ENCODE results near the gene TSPEAR. TPM values are rescaled to one million over a fixed set of nuclear protein-coding genes. Genes with fewer than 3 reads are reported as not detected.

Gene TSPEAR
- total RNA-seq, 2 experiments from 2014 or later = not detected

DNA sequence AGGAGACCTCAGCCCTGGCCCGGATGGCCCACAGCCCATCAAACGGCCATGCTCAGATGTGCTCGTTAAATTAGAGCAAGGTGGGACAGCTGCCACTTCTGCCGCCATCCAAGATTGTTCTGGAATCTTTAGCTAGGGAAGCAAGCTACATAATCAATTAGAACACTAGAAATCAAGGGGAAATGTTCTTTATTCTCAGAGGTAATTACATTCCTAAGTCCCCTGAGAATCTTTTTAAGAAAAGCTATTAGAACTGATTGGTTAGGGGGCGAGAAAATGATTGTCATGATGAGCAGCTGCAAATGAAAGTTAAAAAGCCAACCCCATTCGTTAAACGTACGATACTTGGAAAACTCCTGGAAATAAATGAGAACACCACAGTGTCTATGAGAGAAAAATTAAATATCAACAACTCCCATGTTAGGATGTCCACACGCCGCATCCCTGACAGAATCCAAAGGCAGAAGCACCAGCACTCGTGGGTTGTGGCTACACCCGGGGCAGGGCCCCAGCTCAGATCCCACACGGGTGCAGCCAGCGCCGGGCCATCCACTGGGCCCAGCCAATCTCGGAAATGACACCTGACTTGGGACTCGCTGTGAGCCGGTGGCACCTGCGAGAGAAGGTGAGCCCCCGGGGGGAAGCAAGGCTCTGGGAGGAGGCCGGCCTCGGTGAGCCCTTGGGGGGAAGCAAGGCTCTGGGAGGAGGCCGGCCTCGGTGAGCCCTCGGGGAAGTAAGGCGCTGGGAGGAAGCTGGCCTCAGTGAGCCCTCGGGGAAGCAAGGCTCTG is 209.0 kb downstream of the TSPEAR start:
- no peak for ATAC-seq (ENCODE audit: poor library complexity)
- no peaks in the 10 kb centered on the region for H3K4me1 Mint-ChIP-seq (ENCODE audit: low read depth)
- H3K36me3 Mint-ChIP-seq (ENCODE audit: low read depth) = no peaks in the 10 kb centered on the region
- Histone ChIP-seq H3K4me3 (ENCODE audit: low read length) (no peak overlapping the region), H3K4me1 (ENCODE audit: insufficient read depth, low read length) (peaks cover 7% of the 10 kb centered on the region), H3K9me3 (ENCODE audit: control insufficient read depth in 1 of 2, insufficient read depth in 1 of 2, low read length in 2 of 2) (no peaks in the 10 kb centered on the region), H3K27me3 (ENCODE audit: control insufficient read depth in 1 of 2, insufficient read depth in 2 of 2, low read length in 2 of 2) (peaks cover 0 to 2% of the 10 kb centered on the region in 2 experiments), H3K27ac (ENCODE audit: low read depth in 1 of 2, low read length in 2 of 2) (no peak overlapping the region), H3K36me3 (ENCODE audit: insufficient read depth, low read length) (no peaks in the 10 kb centered on the region)
- ChIA-PET POLR2A (no interaction called here), CTCF (no interaction called here)
- intact Hi-C loops (cut with DNase I, micrococcal nuclease) = loop anchor here in 1 of 2 experiments (10.0 kb wide), 1 partner anchor 622 kb away; no protein-coding TSS in a partner anchor
- no peak overlapping the region for H3K27ac Mint-ChIP-seq
- TF ChIP-seq, protein P1, sequence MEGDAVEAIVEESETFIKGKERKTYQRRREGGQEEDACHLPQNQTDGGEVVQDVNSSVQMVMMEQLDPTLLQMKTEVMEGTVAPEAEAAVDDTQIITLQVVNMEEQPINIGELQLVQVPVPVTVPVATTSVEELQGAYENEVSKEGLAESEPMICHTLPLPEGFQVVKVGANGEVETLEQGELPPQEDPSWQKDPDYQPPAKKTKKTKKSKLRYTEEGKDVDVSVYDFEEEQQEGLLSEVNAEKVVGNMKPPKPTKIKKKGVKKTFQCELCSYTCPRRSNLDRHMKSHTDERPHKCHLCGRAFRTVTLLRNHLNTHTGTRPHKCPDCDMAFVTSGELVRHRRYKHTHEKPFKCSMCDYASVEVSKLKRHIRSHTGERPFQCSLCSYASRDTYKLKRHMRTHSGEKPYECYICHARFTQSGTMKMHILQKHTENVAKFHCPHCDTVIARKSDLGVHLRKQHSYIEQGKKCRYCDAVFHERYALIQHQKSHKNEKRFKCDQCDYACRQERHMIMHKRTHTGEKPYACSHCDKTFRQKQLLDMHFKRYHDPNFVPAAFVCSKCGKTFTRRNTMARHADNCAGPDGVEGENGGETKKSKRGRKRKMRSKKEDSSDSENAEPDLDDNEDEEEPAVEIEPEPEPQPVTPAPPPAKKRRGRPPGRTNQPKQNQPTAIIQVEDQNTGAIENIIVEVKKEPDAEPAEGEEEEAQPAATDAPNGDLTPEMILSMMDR (IDR thresholded peaks at IDR 0.05) = no peak
- no peak for DNase-seq
- peaks cover 6% of the 10 kb centered on the region for H3K27me3 Mint-ChIP-seq
- H3K4me3 Mint-ChIP-seq = no peak overlapping the region
- no peaks in the 10 kb centered on the region for H3K9me3 Mint-ChIP-seq

DNA sequence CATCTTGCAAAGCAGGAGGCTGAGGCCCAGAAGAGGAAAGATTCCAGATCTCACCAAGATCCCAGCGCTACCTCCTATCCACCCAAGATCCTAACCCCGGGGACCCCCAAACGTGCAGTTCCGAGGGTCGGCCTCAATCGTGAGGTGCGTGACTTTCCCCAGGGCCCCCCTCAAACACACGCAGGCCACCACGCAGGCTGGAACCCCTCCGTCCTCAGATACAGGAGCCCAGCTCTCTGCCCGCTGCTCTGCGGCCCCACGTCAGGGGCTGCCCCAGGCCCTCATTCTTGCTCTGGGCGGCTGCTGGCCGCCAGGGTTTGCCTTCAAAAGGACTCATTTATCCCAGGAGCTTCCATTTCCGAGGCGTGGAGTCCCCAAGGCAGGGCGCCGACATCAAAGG is 211.3 kb downstream of the TSPEAR start:
- intact Hi-C loops (cut with DNase I, micrococcal nuclease) = loop anchor here in 1 of 2 experiments (10.0 kb wide), 1 partner anchor 625 kb away; no protein-coding TSS in a partner anchor
- no peak for DNase-seq
- POLR2A ChIA-PET = no interaction called here

DNA sequence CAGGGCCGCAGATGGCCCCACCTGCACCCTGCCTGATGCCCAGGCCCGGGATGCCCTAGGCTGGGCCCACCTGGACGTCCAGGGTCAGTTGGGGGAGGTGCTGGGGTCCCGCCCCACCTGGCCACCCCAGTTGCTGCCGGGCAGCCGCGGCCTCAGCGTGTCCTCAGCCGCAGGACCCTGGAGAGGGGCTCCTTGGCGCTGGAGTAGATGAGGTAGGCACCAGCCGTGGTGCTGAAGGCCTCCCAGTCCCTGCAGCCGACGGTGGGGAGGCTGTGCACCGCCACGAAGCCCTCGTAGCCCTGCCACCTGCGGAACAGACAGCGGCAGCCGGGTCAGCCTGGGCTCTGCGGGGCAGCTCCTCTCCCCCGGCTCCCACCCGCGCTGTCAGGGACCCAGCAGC is 211.7 kb downstream of the TSPEAR start:
- no peak overlapping the region for H3K27ac ChIP-seq (ENCODE audit: low read depth in 1 of 2, low read length in 2 of 2)
- H3K36me3 Mint-ChIP-seq (ENCODE audit: low read depth) = no peaks in the 10 kb centered on the region
- no peak for DNase-seq
- H3K4me1 Mint-ChIP-seq (ENCODE audit: low read depth) = no peaks in the 10 kb centered on the region
- intact Hi-C loops (cut with DNase I, micrococcal nuclease) = loop anchor here in 1 of 2 experiments (10.0 kb wide), 1 partner anchor 625 kb away; no protein-coding TSS in a partner anchor
- no peaks in the 10 kb centered on the region for H3K36me3 ChIP-seq (ENCODE audit: insufficient read depth, low read length)
- peaks cover 0 to 8% of the 10 kb centered on the region in 2 experiments for H3K27me3 ChIP-seq (ENCODE audit: control insufficient read depth in 1 of 2, insufficient read depth in 2 of 2, low read length in 2 of 2)
- H3K4me3 ChIP-seq (ENCODE audit: low read length) = no peak overlapping the region
- TF ChIP-seq, protein P1 (IDR thresholded peaks at IDR 0.05) = no peak
- H3K4me1 ChIP-seq (ENCODE audit: insufficient read depth, low read length) = peaks cover 7% of the 10 kb centered on the region
- POLR2A ChIA-PET = no interaction called here
- no peak overlapping the region for H3K4me3 Mint-ChIP-seq
- H3K9me3 ChIP-seq (ENCODE audit: control insufficient read depth in 1 of 2, insufficient read depth in 1 of 2, low read length in 2 of 2) = no peaks in the 10 kb centered on the region
- no peaks in the 10 kb centered on the region for H3K9me3 Mint-ChIP-seq
- CTCF ChIA-PET = no interaction called here
- peaks cover 23% of the 10 kb centered on the region for H3K27me3 Mint-ChIP-seq
- H3K27ac Mint-ChIP-seq = no peak overlapping the region
- no peak for ATAC-seq (ENCODE audit: poor library complexity)

More for the DNA sequence above, 211.3 kb downstream of the TSPEAR start:
- no peak for ATAC-seq (ENCODE audit: poor library complexity)
- H3K4me1 Mint-ChIP-seq (ENCODE audit: low read depth) = no peaks in the 10 kb centered on the region
- Histone ChIP-seq H3K36me3 (ENCODE audit: insufficient read depth, low read length) (no peaks in the 10 kb centered on the region), H3K27ac (ENCODE audit: low read depth in 1 of 2, low read length in 2 of 2) (no peak overlapping the region), H3K9me3 (ENCODE audit: control insufficient read depth in 1 of 2, insufficient read depth in 1 of 2, low read length in 2 of 2) (no peaks in the 10 kb centered on the region), H3K4me3 (ENCODE audit: low read length) (no peak overlapping the region), H3K4me1 (ENCODE audit: insufficient read depth, low read length) (peaks cover 7% of the 10 kb centered on the region), H3K27me3 (ENCODE audit: control insufficient read depth in 1 of 2, insufficient read depth in 2 of 2, low read length in 2 of 2) (peaks cover 0 to 5% of the 10 kb centered on the region in 2 experiments)
- CTCF ChIA-PET = interaction anchor here (0.5 kb wide), 1 partner anchor 875 kb away, joined by 3 read pairs; no protein-coding TSS in a partner anchor
- TF ChIP-seq, protein P1 (IDR thresholded peaks at IDR 0.05) = no peak
- no peaks in the 10 kb centered on the region for H3K9me3 Mint-ChIP-seq
- H3K36me3 Mint-ChIP-seq (ENCODE audit: low read depth) = no peaks in the 10 kb centered on the region
- peaks cover 23% of the 10 kb centered on the region for H3K27me3 Mint-ChIP-seq
- H3K4me3 Mint-ChIP-seq = no peak overlapping the region
- H3K27ac Mint-ChIP-seq = no peak overlapping the region
